Kasumi-1 (cell line): ENCODE results near the gene CDA.
A peak's percentile ranks its signal among the peaks of the same experiment; 100 is the strongest.
"Not testable (repeated sequence)": the region's sequence is repeated elsewhere in the genome, so short reads cannot be mapped to it uniquely, and the experiment has no call there.

Experiments
- DNase-seq, 2 experiments: peaks; one replicate each; lab custom pipeline; 2025; lab: John Stamatoyannopoulos, UW

The CDA gene

DNA sequence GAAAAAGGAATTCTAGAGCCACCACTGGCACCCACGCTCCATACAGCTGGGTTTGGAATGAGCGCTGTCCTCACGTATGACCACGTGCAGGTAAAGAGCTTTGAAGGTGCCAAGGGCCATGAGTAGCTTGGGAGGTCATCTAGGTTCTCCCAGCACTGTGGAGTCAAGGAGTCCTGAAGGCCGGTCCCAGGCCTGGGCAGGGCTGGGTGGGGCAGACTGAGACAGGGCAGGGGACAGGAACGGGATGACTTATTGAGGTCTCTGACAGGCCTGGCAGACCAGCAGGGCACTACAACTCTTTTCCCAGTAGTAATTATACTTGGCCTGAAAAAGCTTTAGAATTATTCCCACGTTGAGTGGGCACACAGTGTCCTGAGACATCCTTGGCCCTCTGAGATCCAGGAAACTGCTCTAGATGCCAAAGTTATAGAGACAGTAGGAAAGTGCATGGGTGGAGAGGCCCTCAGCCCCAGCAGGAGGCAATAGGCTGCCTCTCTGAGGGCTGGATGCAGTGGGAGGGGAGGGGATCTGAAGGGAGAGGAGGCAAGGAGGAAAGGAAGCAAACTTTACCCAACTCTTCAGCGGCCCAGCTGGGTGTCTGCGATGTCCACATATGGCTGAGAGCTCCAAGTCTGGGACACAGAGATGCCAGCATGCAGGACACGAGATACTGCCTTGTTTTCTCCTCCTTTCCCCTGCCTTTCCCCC lies 1.8 kb upstream of the CDA start:
- DNase-seq: no peak

DNA sequence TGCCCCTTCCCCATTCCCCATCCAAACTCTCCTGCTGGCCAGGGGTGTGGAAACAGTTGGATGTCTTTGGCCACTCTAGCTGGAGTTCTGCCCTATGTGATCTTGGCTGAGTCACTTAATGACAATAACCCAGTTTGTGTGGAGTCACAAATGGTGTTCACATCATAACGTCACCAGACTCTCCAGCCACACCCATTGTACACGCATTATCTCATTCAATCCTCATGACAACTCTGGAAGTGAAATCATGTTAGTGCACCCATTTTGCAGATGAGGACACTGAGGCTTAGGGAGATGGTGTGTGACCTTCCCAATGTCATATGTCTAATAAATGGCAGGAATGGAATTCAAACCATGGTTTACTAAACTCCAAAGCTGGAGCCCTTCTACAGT lies 1.2 kb upstream of the CDA start:
- DNase-seq: no peak

DNA sequence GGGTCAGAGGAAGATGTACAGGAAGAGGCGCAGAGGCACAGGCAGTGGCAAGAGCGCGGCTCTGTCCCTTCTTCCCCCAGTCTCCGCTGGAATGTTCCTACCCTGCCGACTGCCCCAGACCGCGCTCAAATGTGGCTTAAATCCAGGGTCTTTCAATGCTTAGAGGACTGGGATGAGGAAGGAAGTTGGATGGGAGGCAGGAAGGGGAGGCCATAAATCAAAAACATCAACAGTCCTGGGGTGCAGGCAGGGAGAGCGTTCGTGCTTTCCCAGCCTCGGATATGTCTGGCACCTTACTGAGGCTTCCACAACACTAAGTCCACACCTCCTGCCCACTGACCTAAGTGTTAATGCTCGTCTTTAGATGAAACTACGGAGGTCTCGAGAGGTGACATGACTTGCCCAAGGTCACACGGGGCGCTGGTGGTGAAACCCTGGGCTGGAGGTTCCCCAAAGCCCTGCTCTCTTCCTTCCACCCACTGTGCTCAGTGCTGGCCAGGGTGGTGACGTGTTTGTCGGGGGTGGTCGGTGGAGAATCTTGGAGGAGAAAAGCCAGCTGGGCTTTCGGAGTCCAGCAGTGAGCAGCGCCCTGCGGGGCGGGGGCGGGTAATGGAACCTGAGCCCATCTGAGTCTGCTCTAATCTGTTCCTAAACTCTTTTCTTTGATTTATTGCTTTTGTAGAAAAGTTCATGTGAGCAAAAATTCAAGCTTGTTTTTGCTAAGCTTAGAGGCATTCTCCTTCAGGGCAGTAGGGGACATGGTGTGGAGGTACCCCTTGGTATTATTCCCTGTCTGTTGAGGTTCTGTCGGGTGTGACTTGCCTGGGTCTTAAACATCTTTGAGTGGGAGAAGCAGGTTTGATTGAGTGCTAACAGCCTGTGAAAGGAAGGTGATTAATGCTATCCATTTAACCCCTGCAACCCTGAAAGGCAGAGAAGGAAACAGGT lies 708 bp downstream of the CDA start:
- no peak for DNase-seq

DNA sequence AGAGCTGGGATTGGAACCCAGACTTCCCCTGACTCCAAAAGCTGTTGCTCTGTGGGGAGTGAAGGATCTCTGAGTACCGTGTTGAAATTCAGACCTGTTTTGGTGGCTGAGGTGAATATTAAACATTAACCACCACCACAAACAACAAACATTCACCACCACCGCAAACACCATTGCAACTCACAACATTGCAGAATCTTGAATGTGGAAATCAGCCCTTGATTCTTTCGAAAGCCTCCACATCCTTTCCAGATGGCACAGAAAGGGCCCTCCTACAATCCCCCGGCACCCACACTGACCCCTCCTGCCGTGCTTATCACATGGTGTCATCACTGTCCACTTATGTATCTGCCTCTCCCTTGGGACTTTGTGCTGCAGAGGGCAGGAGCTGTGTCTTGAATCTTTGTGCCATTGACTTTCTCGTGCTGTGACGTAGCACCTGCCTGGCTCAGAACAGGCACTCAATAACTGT lies 1.4 kb downstream of the CDA start:
- DNase-seq: no peak

DNA sequence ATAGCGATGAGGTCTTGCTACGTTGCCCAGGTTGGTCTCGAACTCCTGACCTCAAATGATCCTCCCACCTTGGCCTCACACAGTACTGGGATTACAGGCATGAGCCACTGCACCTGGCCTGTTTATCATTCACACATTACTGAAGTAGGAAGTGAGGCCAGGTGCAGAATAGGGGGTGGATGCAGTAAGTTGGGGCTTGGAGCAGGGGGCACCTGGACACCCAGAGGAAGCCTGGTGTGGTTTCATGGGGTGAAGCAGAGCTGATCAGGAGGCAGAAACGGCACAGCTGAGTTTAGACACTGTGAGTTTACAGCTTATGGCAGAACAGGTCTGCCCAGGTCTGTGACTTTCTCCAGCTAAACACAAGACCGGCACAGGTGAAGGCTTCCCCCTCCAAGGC lies 4.9 kb downstream of the CDA start:
- no peak for DNase-seq

DNA sequence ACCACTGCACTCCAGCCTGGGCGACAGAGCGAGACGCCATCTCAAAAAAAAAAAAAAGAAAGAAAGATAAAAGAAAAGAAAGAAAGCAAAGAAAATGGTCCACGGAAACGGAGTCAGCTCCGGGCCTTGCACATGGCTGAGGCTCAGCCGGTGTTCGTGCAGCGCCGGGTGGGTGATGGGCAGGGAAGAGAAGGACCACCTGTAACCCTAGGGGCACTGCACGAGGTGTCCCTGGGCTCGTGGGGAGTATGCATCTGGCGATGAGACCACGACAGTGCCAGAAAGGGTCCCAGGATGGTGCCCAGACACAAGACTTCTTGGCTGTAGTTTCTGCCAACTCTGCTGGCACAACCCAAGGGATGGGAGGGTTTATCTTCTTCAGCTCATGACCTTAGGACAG lies 5.8 kb downstream of the CDA start:
- no peak for DNase-seq

DNA sequence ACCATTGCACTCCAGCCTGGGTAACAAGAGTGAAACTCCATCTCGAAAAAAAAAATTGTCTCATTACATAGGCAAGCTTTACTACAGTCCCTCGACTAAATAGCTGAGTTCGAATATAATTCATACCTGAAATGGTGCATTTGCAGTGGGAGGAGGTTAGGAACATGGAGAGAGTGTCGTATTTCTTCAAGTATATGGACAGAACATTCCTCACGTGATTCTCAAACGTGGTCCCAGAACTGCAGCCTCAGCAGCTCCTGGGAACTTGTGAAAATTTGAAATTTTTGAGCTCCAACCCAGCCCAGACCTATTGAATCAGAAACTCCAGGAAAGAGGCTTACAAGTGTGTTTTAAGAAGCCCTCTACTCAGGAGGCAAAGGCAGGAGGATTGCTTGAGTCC lies 7.2 kb downstream of the CDA start:
- DNase-seq: no peak

DNA sequence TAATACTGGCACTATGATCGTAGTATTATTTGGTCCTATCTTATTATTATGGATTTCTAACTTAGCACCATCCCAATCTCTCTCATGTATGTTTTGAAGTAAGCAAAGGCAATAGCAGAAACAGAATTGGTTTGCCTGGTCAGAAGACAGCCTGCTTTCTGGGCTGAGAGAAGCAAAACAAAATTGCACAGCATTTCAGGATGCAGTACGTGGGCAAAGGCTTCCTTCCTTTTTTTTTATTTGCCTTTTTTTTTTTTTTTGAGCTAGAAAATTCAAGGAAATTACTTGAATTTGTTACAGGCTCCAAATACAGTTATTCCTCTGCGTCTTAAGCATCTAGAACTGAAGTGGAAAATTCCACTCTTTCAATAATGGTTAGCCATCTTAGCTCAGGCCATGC lies 8.8 kb downstream of the CDA start:
- DNase-seq: peak; percentile 44

DNA sequence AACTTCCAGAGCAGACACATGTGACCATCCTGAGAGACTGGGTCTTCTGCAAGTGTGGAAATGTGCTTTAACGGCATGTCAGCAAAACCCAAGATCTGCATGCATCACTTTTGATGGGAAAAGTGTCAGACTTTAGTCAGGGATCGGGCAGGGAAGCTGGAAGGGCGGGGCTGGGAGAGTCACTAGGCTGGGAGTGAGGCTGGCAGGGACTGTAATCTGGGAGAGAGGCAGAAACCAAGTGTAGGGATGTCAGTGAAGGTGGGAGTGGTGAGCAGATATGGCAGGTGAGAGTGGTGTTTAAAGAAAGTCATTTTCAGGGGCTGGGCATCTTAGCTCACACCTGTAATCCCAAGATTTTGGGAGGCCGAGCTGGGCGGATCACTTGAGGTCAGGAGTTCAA lies 11.3 kb downstream of the CDA start:
- no peak for DNase-seq

DNA sequence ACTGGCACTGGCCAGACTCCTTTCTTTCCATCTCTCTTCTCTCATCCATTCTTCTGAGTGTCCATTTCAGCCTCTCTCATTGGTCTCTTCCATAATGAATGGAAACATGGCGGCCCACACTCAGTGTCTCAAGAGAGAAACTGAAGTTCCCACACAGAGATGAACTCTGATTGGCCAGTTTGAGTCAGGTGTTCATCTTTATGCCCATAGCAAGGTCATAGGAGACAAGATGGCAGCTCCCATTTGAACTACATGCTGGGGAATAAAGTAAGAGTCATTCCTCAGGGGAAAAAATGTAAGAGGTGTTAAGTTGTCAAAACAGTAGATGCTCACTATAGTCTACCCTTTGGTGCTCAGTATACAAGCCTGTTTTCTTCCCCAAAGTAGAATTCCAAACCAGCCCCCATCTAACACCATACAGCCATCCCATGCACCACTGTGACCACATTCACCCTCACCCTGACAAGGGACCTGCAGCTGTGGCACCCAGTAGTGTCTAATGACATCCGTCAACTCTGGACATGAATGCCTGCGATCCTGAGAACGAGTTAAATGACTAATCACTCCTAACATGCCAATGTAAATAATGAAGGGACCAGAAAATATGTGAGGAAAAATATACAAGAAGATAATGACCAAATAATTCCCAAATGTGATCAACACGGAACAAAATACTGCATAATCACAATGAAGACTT lies 12.4 kb downstream of the CDA start:
- DNase-seq: no peak

DNA sequence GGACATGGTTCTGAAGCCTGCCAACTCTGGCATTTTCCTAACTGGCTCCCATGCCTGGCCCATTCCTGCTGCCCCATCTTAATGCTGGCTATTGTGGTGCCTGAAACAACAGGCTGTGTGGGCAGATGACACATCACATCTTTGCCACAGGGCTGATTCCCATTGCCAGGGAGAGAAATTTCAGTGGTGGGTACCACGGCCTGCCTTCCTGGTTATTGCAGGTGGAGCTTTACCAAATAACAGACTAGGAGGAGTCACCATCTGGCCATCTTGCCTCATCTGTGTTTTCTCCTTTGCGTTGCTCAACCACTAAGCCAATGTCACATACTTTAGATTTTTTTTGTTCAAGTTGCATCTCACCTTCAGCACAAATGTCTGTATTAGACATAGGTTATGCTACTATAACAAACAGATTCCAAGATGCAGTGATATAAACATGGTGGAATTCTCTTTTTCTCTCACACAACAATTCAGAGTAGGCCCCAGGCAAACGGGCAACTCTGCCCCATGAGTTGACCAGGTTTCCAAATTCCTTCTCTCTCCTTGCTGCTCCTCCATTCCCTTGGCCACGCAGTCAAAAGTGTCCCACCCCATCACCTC lies 14.1 kb downstream of the CDA start:
- no peak for DNase-seq

DNA sequence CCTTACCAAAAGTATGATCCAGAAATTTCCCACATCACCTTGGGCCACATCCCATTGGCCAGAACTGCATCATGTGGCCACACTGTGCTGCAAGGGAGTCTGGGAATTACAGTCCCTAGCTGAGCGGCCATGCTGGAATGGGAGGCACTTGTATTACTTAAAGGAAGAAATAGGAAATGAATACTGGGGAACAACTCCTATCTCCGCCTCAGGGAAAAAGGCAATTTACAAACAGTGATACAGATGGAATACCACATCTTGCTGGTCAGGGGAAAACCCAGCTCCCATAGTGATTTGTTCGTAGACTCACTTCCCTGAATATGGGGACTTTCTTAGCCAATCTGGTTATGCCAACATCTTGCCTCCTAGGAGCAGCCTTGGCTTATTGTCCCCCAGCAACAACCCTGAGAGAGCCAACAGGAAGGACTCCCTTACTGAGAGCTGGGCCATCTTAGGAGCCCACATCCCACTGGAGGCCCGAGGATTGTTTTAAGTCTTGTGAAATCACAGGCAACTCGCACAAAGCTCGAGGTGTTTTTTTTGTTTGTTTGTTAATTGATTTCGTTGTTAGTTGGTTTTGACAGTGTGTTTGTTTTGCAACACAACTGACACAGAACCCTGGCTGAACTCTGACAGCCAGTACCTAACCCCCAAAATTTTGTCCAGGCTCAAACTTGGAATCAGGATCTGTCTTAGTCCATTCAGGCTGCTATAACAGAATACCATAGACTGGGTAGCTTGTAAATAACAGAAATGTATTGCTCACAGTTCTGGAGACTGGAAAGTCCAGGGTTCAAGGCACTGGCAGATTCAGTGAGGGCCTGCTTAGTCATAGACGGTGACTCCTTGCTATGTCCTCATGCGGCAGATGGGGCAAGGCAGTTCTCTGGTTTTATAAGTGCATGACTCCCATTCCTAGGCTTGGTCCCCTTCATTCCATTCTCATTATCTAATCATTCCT lies 14.9 kb downstream of the CDA start:
- no peak for DNase-seq

DNA sequence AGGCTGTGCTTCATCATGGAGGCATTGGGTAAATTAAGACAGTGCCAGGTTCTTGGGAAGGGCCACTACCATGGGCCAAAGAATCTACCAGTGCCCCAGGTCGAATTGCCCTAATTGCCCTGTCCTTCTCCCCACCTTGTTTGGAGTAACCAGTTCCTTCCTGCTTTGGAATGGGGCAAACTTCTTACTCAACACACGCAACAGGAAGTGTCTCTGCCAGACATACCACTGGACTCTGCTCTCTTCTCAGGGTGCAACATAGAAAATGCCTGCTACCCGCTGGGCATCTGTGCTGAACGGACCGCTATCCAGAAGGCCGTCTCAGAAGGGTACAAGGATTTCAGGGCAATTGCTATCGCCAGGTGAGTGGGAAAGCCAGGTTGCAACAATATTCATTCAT lies 15.8 kb downstream of the CDA start:
- no peak for DNase-seq

DNA sequence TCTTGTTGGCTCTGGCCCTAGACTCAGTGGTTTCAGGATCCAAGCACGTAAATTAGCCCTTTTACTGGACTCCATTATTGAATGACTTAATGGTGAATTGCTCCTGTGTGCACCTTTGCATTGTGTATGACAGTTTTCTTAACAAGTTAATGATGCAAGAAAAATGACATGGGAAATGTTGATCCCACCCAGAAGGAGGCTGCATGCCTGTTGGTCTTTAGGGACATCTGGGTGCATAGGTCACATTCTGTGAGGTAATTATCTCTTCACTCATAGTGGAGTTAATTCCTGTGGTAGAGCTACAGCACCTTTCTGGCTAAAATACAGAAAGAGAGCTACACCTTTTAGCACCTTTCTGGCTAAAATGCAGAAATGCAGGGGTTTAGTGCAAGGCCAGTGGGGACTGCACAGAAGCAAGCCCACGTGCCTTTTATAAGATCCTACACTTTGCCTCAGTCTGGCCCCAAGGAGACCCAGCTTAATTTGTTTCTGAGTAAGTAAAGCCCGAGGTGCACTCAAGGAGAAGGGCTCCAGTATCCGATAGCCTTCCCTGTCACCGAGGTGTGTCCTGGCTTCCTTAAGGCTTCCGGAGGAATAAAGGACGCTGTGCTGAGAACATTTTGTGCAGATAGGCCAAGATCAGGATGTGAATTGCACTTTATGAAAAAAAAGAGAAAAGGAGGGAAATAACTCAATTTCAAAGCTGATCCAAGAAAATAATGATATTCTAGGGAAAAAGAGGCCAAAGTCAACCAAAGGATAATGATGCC lies 18.1 kb downstream of the CDA start:
- DNase-seq: not testable (repeated sequence)

DNA sequence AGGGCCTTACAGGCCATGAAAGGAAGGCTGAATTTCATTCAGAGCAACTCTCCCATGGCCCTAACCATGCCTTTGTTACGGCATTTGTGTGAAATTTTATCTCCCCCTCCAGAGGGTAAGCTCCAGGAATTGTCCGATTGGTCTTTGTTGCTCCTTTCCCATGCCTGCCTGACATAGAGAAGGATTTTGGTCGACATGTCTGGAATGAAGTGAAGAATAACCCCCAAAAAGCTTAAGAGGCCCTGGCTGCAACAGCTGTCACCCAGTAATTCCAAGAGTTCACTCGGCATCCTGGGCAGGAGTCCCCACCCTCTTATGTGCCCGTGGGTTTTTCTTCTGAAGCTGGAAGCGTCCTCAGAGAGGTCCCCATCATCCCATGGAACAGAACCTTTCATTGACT lies 20.6 kb downstream of the CDA start:
- no peak for DNase-seq

DNA sequence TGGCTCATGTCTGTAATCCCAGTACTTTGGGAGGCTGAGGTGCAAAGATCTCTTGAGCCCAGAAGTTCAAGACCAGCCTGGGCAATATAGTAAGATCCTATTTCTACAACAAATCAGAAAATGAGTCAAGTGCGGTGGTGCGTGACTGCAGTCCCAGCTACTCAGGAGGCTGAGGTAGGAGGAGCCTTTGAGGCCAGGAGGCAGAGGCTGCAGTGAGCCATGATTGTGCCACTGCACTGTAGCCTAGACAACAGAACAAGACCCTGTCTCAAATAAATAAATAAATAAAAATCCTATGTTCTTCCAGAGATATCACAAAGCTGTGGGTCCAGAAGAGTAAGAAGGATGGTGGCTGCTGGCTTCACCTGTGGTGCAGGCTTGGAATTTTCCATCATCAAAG lies 22.1 kb downstream of the CDA start:
- DNase-seq: no peak

DNA sequence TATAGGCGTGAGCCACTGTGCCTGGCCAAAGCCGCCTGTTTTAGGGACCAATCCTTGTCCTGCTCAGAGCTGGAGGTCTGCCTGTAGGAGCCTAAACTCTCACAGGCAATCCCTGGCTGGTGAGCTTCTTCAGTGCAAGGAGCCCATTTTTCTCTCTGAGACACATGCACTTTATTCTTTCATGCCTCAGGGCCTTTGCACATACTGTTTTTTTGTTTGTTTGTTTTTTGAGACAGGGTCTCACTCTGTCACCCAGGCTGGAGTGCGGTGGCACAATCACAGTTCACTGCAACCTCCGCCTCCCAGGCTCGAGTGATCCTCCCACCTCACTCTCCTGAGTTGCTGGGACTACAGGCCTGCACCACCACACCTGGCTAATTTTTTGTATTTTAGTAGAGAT lies 22.8 kb downstream of the CDA start:
- DNase-seq: no peak

DNA sequence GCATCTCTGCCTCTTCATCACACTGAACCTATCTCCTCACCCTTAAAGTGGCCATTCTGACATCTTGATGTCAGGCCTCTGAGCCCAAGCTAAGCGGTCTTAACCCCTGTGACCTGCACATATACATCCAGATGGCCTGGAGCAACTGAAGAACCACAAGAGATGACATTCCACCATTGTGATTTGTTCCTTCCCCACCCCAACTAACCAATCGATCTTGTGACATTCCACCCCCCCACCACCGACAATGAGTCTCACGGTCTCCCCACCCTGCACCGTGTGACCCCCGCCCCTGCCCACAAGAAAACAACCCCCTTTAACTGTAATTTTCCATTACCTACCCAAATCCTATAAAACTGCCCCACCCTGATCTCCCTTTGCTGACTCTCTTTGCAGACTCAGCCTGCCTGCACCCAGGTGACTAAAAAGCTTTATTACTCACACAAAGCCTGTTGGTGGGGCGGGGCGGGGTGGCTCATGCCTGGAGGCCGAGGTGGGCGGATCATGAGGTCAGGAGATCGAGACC lies 23.4 kb downstream of the CDA start:
- DNase-seq: no peak

DNA sequence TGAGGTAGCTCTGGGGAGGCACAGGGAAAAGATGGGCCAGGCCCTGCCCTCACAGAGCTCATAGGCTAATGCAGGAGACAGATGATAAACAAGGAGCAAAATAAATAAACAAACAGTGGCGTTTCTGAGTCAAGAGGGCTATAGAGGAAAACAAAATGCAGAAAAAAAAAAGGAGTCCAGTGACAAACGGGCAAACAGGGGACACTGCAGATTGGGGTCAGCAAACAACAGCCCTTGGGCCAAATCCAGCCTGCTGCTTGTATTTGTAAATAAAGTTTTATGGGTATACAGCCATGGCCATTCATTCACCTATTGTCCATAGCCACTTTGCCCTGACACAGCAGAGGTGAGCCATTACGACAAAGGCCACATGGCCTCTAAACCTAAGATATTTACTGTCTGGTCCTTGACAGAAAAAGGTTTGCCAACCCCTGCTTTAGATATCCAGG lies 25.3 kb downstream of the CDA start:
- DNase-seq: no peak
